ENCODE measurements around the gene TTC7B. TPM values are rescaled to one million over a fixed set of nuclear protein-coding genes. Genes with fewer than 3 reads are reported as not detected.

Gene TTC7B
- total RNA-seq, 1 donor, result 24.9 TPM

GRCh38 chr14:90805662-90806540 lies 10.3 kb downstream of the TTC7B start:
- no peak overlapping the region for H3K4me3 ChIP-seq (ENCODE audit: low read depth, low read length)
- no peak for TF ChIP-seq CTCF (IDR thresholded peaks at IDR 0.05; ENCODE audit: insufficient read depth, low read length)
- DNase-seq (ENCODE audit: low read depth), result peak; percentile 48

GRCh38 chr14:90805084-90805391 lies 11.2 kb downstream of the TTC7B start:
- TF ChIP-seq CTCF (IDR thresholded peaks at IDR 0.05; ENCODE audit: insufficient read depth, low read length), result no peak
- DNase-seq (ENCODE audit: low read depth), result no peak
- H3K4me3 ChIP-seq (ENCODE audit: low read depth, low read length), result no peak overlapping the region

- H3K4me3 ChIP-seq (ENCODE audit: low read depth, low read length), result no peak overlapping the region
- DNase-seq (ENCODE audit: low read depth), result no peak
- no peak for TF ChIP-seq CTCF (IDR thresholded peaks at IDR 0.05; ENCODE audit: insufficient read depth, low read length)
Measured at GRCh38 chr14:90804292-90805083, 11.7 kb downstream of the TTC7B start.

- TF ChIP-seq CTCF (IDR thresholded peaks at IDR 0.05; ENCODE audit: insufficient read depth, low read length), result no peak
- H3K4me3 ChIP-seq (ENCODE audit: low read depth, low read length), result no peak overlapping the region
- DNase-seq (ENCODE audit: low read depth), result no peak
Measured at GRCh38 chr14:90803249-90803648, 13.0 kb downstream of the TTC7B start.

- H3K4me3 ChIP-seq (ENCODE audit: low read depth, low read length), result no peak overlapping the region
- TF ChIP-seq CTCF (IDR thresholded peaks at IDR 0.05; ENCODE audit: insufficient read depth, low read length), result no peak
- DNase-seq (ENCODE audit: low read depth), result no peak
Measured at GRCh38 chr14:90799420-90799819, 16.8 kb downstream of the TTC7B start.

GRCh38 chr14:90797919-90798318 lies 18.3 kb downstream of the TTC7B start:
- TF ChIP-seq CTCF (IDR thresholded peaks at IDR 0.05; ENCODE audit: insufficient read depth, low read length), result no peak
- DNase-seq (ENCODE audit: low read depth), result no peak
- no peak overlapping the region for H3K4me3 ChIP-seq (ENCODE audit: low read depth, low read length)
